WTC11 (cell line): ENCODE results near the gene CYP20A1. TPM values are rescaled to one million over a fixed set of nuclear protein-coding genes. Genes with fewer than 3 reads are reported as not detected.

Experiments
- ATAC-seq: fragments of 200-7000 bp; cut with Tn5 transposase; 2 replicates; pipeline ENCODE4 v1.10.0; 2021; ENCODE audit warnings: mild to moderate bottlenecking, moderate library complexity
- CTCF ChIA-PET: fragments of 300-600 bp; sonication (Branson Sonifier 250); formaldehyde crosslinking; loops from one replicate; lab custom pipeline; 2021; ENCODE audit warnings: antibody characterized with exemption; lab: Charles Lee
- POLR2A ChIA-PET: fragments of 350-600 bp; sonication (Branson Sonifier 250); formaldehyde crosslinking; loops from one replicate; lab custom pipeline; 2021; ENCODE audit warnings: antibody characterized with exemption; lab: Charles Lee
- DNase-seq: peaks from one replicate; pipeline ENCODE4 v3.0.0; 2021; ENCODE audit warnings: low spot score
- H3K27ac Mint-ChIP-seq: 2 replicates; pipeline ENCODE4 v1.8.0; 2021; ENCODE audit warnings: mixed read lengths
- H3K27me3 Mint-ChIP-seq: 2 replicates; pipeline ENCODE4 v1.8.0; 2021; ENCODE audit warnings: low read depth, mild to moderate bottlenecking, moderate library complexity, mixed read lengths
- H3K36me3 Mint-ChIP-seq: 2 replicates; pipeline ENCODE4 v1.8.0; 2021; ENCODE audit warnings: mixed read lengths
- H3K4me1 Mint-ChIP-seq: 2 replicates; pipeline ENCODE4 v1.8.0; 2022; ENCODE audit warnings: mixed read lengths
- H3K4me3 Mint-ChIP-seq: 2 replicates; pipeline ENCODE4 v1.8.0; 2021; ENCODE audit warnings: mild to moderate bottlenecking, moderate library complexity, mixed read lengths
- H3K9me3 Mint-ChIP-seq: 2 replicates; pipeline ENCODE4 v1.8.0; 2021; ENCODE audit warnings: mixed read lengths
- ATF1 ChIP-seq: sonication (generic); formaldehyde crosslinking; IDR thresholded peaks from 2 replicates; pipeline ENCODE4 v1.8.1; 2023; ENCODE audit warnings: mild to moderate bottlenecking, moderate library complexity, missing genetic modification reagents
- CBFB ChIP-seq: sonication (generic); formaldehyde crosslinking; IDR thresholded peaks from 2 replicates; pipeline ENCODE4 v1.8.1; 2022; ENCODE audit warnings: mild to moderate bottlenecking, low read depth, missing genetic modification reagents
- ELF4 ChIP-seq: sonication (generic); formaldehyde crosslinking; IDR thresholded peaks from 2 replicates; pipeline ENCODE4 v1.8.1; 2022; ENCODE audit warnings: low read depth, mild to moderate bottlenecking, moderate library complexity, missing genetic modification reagents
- FOXK1 ChIP-seq: sonication (generic); formaldehyde crosslinking; IDR thresholded peaks from 2 replicates; pipeline ENCODE4 v1.8.0; 2022; ENCODE audit warnings: mild to moderate bottlenecking, moderate library complexity, missing genetic modification reagents
- FOXP1 ChIP-seq: sonication (generic); formaldehyde crosslinking; IDR thresholded peaks from 2 replicates; pipeline ENCODE4 v1.8.0; 2022; ENCODE audit warnings: missing genetic modification reagents, mild to moderate bottlenecking, moderate library complexity, borderline replicate concordance
- FOXP4 ChIP-seq: sonication (generic); formaldehyde crosslinking; IDR thresholded peaks from 2 replicates; pipeline ENCODE4 v1.8.0; 2022; ENCODE audit warnings: mild to moderate bottlenecking, missing genetic modification reagents
- GABPB1 ChIP-seq: sonication (generic); formaldehyde crosslinking; IDR thresholded peaks from 2 replicates; pipeline ENCODE4 v1.8.1; 2023; ENCODE audit warnings: mild to moderate bottlenecking, missing genetic modification reagents
- GRHL2 ChIP-seq: fragments of 250-450 bp; sonication (Bioruptor Pico); IDR thresholded peaks from 2 replicates; pipeline ENCODE4 v1.8.0; 2022; ENCODE audit warnings: mild to moderate bottlenecking, moderate library complexity; ENCODE audit not compliant: insufficient replicate concordance, severe bottlenecking
- HMGA2 ChIP-seq: fragments of 250-450 bp; sonication (Bioruptor Pico); IDR thresholded peaks from 2 replicates; pipeline ENCODE4 v1.4.0; 2021; ENCODE audit warnings: mild to moderate bottlenecking, moderate library complexity
- IRF2 ChIP-seq: sonication (generic); formaldehyde crosslinking; IDR thresholded peaks from 2 replicates; pipeline ENCODE4 v1.8.0; 2022; ENCODE audit warnings: low read depth, missing genetic modification reagents, borderline replicate concordance
- JAZF1 ChIP-seq: fragments of 250-450 bp; sonication (Bioruptor Pico); IDR thresholded peaks from 2 replicates; pipeline ENCODE4 v1.9.0; 2021; ENCODE audit warnings: moderate library complexity, mild to moderate bottlenecking, inconsistent platforms
- NFE2L1 ChIP-seq: sonication (generic); formaldehyde crosslinking; IDR thresholded peaks from 2 replicates; pipeline ENCODE4 v1.8.1; 2023; ENCODE audit warnings: missing genetic modification reagents
- NFYB ChIP-seq: sonication (generic); formaldehyde crosslinking; conservative IDR thresholded peaks from 2 replicates; pipeline ENCODE4 v1.8.0; 2022; ENCODE audit warnings: low read depth, missing genetic modification reagents
- SMAD3 ChIP-seq: sonication (generic); formaldehyde crosslinking; IDR thresholded peaks from 2 replicates; pipeline ENCODE4 v1.8.0; 2022; ENCODE audit warnings: missing genetic modification reagents, mild to moderate bottlenecking, borderline replicate concordance
- TCF7 ChIP-seq: sonication (generic); formaldehyde crosslinking; IDR thresholded peaks from 2 replicates; pipeline ENCODE4 v1.8.0; 2022; ENCODE audit warnings: mild to moderate bottlenecking, low read depth, missing genetic modification reagents, moderate library complexity
- total RNA-seq: library from RNA; stranded (reverse); gene quantifications from 3 replicates; pipeline ENCODE4 v1.2.3, GENCODE V29; 2021
- TF ChIP-seq, protein P1 (sequence below): sonication (generic); formaldehyde crosslinking; IDR thresholded peaks from 2 replicates; pipeline ENCODE4 v1.8.1; 2022; ENCODE audit warnings: low read depth, missing genetic modification reagents, borderline replicate concordance
- TF ChIP-seq, protein P2 (sequence below): fragments of 200-600 bp; IDR thresholded peaks from 2 replicates; pipeline ENCODE4 v1.8.0; 2022; ENCODE audit warnings: antibody characterized with exemption
- TF ChIP-seq, protein P3 (sequence below): sonication (generic); formaldehyde crosslinking; IDR thresholded peaks from 2 replicates; pipeline ENCODE4 v1.8.1; 2023; ENCODE audit warnings: mild to moderate bottlenecking, missing genetic modification reagents, moderate library complexity
- TF ChIP-seq, protein P4 (sequence below): sonication (generic); formaldehyde crosslinking; conservative IDR thresholded peaks from 2 replicates; pipeline ENCODE4 v1.8.1; 2023; ENCODE audit warnings: mild to moderate bottlenecking, low read depth, missing genetic modification reagents, moderate library complexity

Gene CYP20A1
- total RNA-seq, 1 experiment from 2014 or later, result 13.5 TPM

- DNase-seq, result no peak
- ChIA-PET POLR2A (interaction anchor here (0.6 kb wide), 1 partner anchor 671 kb away, joined by 4 read pairs; no protein-coding TSS in a partner anchor), CTCF (interaction anchor here (0.7 kb wide), 1 partner anchor 8 kb away, joined by 3 read pairs; no protein-coding TSS in a partner anchor)
- TF ChIP-seq, protein P1, sequence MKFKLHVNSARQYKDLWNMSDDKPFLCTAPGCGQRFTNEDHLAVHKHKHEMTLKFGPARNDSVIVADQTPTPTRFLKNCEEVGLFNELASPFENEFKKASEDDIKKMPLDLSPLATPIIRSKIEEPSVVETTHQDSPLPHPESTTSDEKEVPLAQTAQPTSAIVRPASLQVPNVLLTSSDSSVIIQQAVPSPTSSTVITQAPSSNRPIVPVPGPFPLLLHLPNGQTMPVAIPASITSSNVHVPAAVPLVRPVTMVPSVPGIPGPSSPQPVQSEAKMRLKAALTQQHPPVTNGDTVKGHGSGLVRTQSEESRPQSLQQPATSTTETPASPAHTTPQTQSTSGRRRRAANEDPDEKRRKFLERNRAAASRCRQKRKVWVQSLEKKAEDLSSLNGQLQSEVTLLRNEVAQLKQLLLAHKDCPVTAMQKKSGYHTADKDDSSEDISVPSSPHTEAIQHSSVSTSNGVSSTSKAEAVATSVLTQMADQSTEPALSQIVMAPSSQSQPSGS, result no peak
- no peak for TF ChIP-seq IRF2 (CRISPR knock-in tag)
- no peak for TF ChIP-seq CBFB (CRISPR knock-in tag)
- TF ChIP-seq NFYB (CRISPR knock-in tag), result no peak; the same call in 1 of the 2 replicates
- no peak for TF ChIP-seq ELF4 (CRISPR knock-in tag)
- TF ChIP-seq, protein P2, sequence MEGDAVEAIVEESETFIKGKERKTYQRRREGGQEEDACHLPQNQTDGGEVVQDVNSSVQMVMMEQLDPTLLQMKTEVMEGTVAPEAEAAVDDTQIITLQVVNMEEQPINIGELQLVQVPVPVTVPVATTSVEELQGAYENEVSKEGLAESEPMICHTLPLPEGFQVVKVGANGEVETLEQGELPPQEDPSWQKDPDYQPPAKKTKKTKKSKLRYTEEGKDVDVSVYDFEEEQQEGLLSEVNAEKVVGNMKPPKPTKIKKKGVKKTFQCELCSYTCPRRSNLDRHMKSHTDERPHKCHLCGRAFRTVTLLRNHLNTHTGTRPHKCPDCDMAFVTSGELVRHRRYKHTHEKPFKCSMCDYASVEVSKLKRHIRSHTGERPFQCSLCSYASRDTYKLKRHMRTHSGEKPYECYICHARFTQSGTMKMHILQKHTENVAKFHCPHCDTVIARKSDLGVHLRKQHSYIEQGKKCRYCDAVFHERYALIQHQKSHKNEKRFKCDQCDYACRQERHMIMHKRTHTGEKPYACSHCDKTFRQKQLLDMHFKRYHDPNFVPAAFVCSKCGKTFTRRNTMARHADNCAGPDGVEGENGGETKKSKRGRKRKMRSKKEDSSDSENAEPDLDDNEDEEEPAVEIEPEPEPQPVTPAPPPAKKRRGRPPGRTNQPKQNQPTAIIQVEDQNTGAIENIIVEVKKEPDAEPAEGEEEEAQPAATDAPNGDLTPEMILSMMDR, result no peak
- TF ChIP-seq TCF7 (CRISPR knock-in tag), result no peak
- no peak for TF ChIP-seq SMAD3 (CRISPR knock-in tag)
- no peak for TF ChIP-seq FOXK1
- no peak for TF ChIP-seq JAZF1
- Mint-ChIP-seq H3K36me3 (peaks cover 15% of the 10 kb centered on the region), H3K27me3 (no peaks in the 10 kb centered on the region), H3K27ac (0 out of 2 replicates have a peak overlapping the region, but pooled peaks have one; percentile 12), H3K9me3 (0 out of 2 replicates have a peak, but pooled peaks cover 3% of the 10 kb centered on the region), H3K4me1 (peaks cover 25% of the 10 kb centered on the region), H3K4me3 (no peak overlapping the region)
- no peak for ATAC-seq
Observed at GRCh38 chr2:203344667-203345066, 105.8 kb downstream of the CYP20A1 start.

DNA sequence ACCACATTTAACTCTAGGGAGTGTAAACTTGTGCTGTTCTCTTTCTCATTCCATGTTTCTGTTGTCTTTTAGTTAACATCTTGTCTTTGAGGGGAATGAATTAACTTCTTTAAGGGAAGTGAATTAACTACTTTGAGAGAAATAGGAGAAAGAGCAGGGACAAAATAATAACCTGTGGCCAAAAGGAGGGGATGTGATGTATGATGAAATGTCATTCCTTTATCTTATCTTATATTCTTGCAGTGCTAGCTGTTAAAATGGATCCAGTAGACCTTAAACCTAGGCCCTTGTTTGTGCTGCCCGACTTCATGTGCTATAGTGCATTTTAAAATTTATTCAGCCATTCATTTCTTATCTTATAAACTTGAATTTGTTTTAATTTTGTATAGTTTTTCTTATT, 107.8 kb downstream of the CYP20A1 start:
- POLR2A ChIA-PET, result no interaction called here
- TF ChIP-seq, protein P3, sequence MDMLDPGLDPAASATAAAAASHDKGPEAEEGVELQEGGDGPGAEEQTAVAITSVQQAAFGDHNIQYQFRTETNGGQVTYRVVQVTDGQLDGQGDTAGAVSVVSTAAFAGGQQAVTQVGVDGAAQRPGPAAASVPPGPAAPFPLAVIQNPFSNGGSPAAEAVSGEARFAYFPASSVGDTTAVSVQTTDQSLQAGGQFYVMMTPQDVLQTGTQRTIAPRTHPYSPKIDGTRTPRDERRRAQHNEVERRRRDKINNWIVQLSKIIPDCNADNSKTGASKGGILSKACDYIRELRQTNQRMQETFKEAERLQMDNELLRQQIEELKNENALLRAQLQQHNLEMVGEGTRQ (CRISPR knock-in tag), result no peak
- no peak for TF ChIP-seq ATF1 (CRISPR knock-in tag)
- TF ChIP-seq FOXK1, result no peak
- no peak for TF ChIP-seq FOXP4 (CRISPR knock-in tag)
- no peak for TF ChIP-seq FOXP1 (CRISPR knock-in tag)
- TF ChIP-seq, protein P4, sequence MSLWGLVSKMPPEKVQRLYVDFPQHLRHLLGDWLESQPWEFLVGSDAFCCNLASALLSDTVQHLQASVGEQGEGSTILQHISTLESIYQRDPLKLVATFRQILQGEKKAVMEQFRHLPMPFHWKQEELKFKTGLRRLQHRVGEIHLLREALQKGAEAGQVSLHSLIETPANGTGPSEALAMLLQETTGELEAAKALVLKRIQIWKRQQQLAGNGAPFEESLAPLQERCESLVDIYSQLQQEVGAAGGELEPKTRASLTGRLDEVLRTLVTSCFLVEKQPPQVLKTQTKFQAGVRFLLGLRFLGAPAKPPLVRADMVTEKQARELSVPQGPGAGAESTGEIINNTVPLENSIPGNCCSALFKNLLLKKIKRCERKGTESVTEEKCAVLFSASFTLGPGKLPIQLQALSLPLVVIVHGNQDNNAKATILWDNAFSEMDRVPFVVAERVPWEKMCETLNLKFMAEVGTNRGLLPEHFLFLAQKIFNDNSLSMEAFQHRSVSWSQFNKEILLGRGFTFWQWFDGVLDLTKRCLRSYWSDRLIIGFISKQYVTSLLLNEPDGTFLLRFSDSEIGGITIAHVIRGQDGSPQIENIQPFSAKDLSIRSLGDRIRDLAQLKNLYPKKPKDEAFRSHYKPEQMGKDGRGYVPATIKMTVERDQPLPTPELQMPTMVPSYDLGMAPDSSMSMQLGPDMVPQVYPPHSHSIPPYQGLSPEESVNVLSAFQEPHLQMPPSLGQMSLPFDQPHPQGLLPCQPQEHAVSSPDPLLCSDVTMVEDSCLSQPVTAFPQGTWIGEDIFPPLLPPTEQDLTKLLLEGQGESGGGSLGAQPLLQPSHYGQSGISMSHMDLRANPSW (CRISPR knock-in tag), result no peak
- no peak for TF ChIP-seq GRHL2 (CRISPR knock-in tag)
- TF ChIP-seq GABPB1 (CRISPR knock-in tag), result no peak
- no peak for TF ChIP-seq NFE2L1 (CRISPR knock-in tag)
- no peak for TF ChIP-seq HMGA2 (CRISPR knock-in tag)
- CTCF ChIA-PET, result no interaction called here
- H3K4me3 Mint-ChIP-seq, result no peak overlapping the region
- no peak for DNase-seq
- H3K27ac Mint-ChIP-seq, result no peak overlapping the region
- peaks cover 9% of the 10 kb centered on the region for H3K4me1 Mint-ChIP-seq
- peaks cover 15% of the 10 kb centered on the region for H3K36me3 Mint-ChIP-seq
- H3K9me3 Mint-ChIP-seq, result 0 out of 2 replicates have a peak, but pooled peaks cover 3% of the 10 kb centered on the region
- ATAC-seq, result no peak
- H3K27me3 Mint-ChIP-seq, result no peaks in the 10 kb centered on the region
